ENCODE data around the gene ATP11B.
A peak's percentile ranks its signal among the peaks of the same experiment; 100 is the strongest.

ATP11B gene

DNA sequence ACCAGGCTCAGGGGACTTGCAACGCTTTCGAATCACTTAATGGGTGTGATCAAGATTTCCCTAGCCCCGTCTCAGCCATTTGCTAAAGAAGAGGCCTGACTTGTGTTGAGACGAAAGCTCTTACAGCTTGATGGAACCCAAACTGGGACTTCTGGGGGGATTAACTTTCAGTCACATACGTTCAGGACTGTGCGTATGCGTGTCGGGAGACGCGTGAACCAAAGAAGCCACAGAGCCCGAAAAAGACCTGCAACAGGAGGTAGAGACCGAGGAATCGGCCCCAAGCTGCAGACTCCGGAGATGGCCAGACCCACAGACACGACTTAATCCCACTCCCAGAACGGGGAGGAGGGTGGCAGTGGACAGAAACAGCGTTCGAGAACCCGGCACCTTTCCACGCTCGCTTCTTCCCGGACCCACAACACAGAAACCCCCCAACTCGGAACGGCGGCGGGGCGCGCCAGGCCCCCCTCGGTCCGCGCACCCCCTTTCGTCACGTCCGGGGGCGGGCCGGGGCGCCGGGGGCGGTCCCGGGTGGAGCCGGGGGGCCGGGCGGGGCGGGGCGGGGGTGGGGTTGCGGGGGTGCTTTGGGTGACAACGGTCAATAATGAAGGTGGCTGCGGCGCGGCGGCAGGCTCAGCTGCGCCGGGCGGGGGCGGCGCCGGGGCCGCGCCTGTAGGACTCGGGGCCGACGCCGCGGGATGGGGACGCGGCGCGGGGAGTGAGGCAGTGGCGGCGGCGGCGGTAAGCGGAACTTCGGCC lies at the start of gene ATP11B:
Gene ATP11B, plus strand, starts transcription at position 604 of the 762 bp plus-strand sequence. CDS start 256 bp downstream, outside the sequence.
- peak; percentile 62 for DNase-seq (ENCODE audit: low read depth, low spot score)

DNA sequence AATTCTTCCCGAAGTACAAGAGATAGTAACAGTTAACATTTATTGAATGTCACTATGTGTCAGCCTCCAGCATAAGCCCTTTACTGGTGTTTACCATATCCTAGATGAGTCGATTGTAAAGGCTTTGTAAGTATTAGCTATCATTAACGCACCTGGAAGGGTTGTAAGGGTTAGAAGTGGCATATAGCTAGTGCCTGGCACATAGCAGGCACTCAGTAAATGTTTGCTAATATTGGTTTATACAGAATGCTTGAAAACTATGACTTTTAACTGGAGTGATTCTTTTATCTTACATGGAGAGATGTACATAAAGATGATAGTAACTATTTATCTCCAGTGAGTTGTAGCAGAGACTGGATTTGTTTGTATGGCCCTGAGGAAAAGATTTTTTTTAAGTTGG lies 46.3 kb upstream of the ATP11B start:
- DNase-seq (ENCODE audit: low read depth, low spot score): no peak

GRCh38 chr3:182755308-182755707 lies 38.0 kb upstream of the ATP11B start:
- DNase-seq (ENCODE audit: low read depth, low spot score): no peak

- DNase-seq (ENCODE audit: low read depth, low spot score): no peak
Observed at GRCh38 chr3:182755712-182756111, 37.6 kb upstream of the ATP11B start.

- DNase-seq (ENCODE audit: low read depth, low spot score): no peak
Observed at GRCh38 chr3:182760576-182761164, 32.6 kb upstream of the ATP11B start.

DNA sequence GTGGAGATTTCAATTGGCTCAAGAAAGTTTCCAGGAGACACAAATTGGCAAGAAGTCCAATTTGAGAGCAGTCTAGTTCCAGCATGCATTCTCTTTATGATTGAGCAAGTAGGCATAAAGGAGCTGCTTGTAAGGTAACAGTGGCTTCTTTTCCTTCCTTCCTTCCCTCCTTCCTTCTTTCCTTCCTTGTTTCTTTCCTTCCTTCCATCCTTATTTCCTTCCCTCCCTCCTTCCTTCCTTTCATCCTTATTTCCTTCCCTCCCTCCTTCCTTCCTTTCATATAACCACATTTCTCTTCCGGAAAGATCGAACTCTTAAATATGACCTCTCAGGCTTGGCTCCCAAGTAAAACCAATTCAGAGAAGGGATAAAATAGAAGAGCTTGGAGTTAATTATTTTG lies 29.4 kb upstream of the ATP11B start:
- DNase-seq (ENCODE audit: low read depth, low spot score): no peak

GRCh38 chr3:182765287-182765686 lies 28.0 kb upstream of the ATP11B start:
- no peak for DNase-seq (ENCODE audit: low read depth, low spot score)

DNA sequence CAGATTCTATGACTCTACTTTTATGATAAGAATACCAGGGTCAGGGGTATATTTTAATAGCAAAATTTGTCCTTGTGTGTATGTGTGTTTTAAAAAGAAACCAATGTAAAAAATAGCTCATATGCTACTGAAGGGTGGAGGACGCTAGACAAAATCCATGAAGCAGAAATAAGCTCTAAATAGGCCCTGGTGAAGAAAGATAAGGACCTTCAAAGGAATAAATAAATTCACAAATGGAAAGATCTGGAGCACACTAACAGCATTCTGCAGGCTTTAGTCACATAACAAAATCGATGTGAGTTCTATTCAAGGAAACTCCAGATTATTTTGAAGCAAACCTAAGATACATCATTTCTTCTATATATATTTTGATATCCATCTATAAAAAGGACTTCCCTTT lies 27.2 kb upstream of the ATP11B start:
- no peak for DNase-seq (ENCODE audit: low read depth, low spot score)

DNA sequence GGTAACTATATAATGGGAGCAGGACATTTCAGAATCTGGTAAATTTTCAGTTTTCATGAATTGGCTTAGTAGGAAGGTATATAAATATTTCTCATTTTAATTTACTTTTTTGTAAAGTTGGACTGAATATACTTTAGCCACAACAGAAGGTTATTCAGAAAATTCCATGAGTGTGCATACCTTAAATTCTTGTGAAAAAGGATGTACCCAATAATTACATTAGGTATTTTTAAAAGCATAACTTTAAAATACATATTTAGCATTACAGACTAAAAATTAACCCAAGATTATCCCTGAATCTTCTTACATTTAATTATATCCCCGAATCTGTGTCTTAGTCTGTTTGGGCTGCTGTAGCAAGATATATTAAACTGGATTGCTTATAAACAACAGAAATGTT lies 24.9 kb upstream of the ATP11B start:
- no peak for DNase-seq (ENCODE audit: low read depth, low spot score)

DNA sequence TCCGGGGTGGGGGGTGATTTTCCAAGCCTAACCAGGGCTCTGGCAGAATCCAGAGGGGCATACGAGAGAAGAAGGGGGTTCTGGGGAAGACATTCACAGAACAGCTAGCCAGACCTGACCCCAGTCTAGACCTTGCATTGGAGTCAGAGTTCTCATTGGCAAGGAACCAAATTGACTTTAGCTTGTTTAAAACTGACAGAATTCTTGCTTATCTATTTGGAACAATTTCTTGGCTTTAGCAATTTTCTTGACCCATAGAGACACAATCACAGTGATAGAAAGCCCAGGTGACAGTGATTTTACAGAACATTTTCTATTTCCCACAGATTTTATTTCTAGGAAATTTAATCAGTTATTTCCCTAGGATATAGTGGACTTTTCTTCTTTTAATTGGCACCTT lies 23.6 kb upstream of the ATP11B start:
- DNase-seq (ENCODE audit: low read depth, low spot score): no peak

DNA sequence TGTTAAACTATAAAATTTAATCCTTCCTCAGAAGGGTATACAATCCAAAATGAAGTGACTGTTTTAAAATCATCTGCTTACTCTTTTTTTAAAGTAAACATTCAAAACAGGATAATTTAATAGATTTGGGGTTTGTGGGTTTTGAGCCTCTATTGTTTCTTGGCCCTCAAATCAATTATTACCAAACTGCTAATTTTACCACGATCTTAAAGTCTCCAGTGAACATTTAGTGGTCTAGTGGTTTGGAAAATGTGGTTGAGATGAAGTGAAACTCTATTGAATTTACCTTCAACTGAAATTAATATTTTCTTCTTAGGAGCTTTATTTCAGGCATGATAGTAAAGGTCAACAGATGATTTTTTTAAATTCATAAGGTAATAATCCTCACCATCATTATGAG lies 11.2 kb upstream of the ATP11B start:
- no peak for DNase-seq (ENCODE audit: low read depth, low spot score)

GRCh38 chr3:182783106-182783505 lies 10.2 kb upstream of the ATP11B start:
- no peak for DNase-seq (ENCODE audit: low read depth, low spot score)

- DNase-seq (ENCODE audit: low read depth, low spot score): no peak
Observed at GRCh38 chr3:182784542-182784941, 8.8 kb upstream of the ATP11B start.

DNA sequence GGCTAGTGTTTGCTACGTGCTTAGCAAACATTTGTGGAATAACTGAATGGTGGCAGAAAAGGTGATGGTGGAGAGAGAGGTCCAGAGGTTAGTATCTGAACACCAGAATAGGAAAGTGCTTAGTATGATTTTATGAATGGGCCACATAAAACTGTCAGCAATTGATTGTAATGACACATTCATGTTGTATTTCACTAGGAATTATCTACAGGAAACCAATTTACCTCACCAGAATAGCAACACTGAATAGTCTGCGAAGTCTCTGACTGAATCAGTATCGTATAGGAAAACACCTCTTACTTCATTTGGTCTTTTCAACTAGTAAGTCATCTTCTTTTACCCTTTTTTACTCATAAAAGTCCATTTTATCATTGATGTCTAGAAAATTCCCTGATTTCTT lies 8.2 kb upstream of the ATP11B start:
- no peak for DNase-seq (ENCODE audit: low read depth, low spot score)

- no peak for DNase-seq (ENCODE audit: low read depth, low spot score)
Observed at GRCh38 chr3:182785756-182786155, 7.5 kb upstream of the ATP11B start.

- no peak for DNase-seq (ENCODE audit: low read depth, low spot score)
Observed at GRCh38 chr3:182786564-182787196, 6.6 kb upstream of the ATP11B start.

DNA sequence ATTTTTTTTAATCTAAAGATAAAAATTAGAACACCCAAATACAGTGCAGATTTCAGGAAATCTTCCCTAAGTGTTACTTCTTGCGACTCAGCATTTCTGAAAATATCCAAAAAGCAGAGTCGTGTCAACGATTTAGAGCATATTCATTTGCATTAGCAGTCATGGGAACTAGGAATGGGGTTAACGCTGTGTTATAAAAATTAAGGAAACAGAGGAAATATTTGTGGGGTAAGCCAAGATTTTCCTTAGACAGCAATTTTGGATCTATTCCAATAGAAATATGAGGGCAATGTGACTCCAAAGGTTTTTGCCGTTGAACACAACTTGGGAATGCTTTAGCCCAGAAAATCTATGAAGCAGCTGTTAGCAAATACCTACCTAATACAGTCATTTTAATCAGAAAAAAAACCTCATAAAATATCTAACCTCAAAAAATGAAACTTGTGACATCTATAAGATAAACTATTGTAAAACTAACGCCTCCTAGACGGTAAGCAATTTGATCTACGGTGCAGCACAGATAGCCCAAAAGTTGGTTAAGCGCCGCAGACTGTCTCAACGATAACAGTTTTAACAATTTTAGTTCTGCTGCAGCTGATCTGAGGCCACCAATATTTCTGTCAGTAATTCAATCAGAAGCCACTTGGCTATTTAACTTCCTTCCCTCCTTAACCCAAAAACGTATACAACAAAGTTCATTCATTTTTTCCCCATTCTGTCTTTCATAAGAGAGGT lies 5.8 kb upstream of the ATP11B start:
- DNase-seq (ENCODE audit: low read depth, low spot score): no peak

- DNase-seq (ENCODE audit: low read depth, low spot score): no peak
Observed at GRCh38 chr3:182789371-182789770, 3.9 kb upstream of the ATP11B start.

- DNase-seq (ENCODE audit: low read depth, low spot score): no peak
Observed at GRCh38 chr3:182790612-182791011, 2.7 kb upstream of the ATP11B start.

DNA sequence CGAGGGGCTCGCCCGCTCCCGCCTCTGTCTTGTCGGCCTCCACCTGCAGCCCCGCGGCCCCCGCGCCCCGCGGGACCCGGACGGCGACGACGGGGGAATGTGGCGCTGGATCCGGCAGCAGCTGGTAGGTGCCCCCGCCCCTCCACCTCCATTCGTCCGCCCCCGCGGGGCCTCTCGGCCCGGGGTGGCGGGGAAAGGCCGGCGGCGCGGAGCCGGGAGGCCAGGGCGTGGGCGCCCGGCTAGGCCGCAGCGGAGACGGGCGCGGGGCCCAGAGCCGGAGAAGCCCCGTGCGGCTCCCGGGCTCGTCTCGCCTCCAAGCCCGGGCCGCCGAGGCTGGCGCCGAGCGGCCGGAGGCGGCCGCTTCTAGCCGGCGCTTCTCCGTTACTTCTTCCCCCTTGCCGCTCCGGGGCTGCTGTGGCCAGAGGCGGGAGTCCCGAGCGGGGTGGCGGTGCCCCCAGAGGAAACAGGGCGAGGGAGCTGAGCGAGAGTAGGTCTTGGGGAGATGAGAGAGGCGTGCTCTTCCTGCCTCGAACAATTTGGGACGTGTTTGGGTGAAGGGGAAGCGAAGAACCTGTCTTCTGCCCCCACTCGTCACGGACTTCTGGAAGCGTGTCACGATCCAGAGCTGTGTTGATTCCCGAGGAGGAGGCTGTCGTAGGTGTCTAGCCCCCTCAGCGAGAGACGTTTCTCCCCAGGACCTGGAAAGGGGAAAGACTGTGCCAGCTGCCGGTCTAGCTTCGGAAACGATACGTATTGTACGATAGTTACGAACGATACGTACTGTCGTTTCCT lies 555 bp downstream of the ATP11B start:
- peak; percentile 6 for DNase-seq (ENCODE audit: low read depth, low spot score)
